HG03095 (cell line): ENCODE data around the gene EIF2S1.
"Not testable (repeated sequence)": the region's sequence is repeated elsewhere in the genome, so short reads cannot be mapped to it uniquely, and the experiment has no call there.

Source experiments
- ATAC-seq: cut with Tn5 transposase; IDR thresholded peaks from one replicate; pipeline ENCODE4 v1.9.1; 2021; ENCODE audit warnings: moderate library complexity; ENCODE audit not compliant: unreplicated experiment

Gene EIF2S1

GRCh38 chr14:67359775-67360469 lies at the start of gene EIF2S1, which contains the start of gene ATP6V1D:
EIF2S1 (plus strand) TSS chr14:67360328; CDS start chr14:67364768, 4,440 bp downstream.
ATP6V1D (minus strand) TSS chr14:67359804; CDS start chr14:67359698, 106 bp downstream.
- ATAC-seq, result peak; percentile 92

- ATAC-seq, result no peak
Measured at GRCh38 chr14:67311868-67312267, 48.3 kb upstream of the EIF2S1 start.

GRCh38 chr14:67313153-67313552 lies 47.0 kb upstream of the EIF2S1 start:
- no peak for ATAC-seq

- no peak for ATAC-seq
Measured at GRCh38 chr14:67317822-67318221, 42.3 kb upstream of the EIF2S1 start.

GRCh38 chr14:67319142-67319541 lies 41.0 kb upstream of the EIF2S1 start:
- no peak for ATAC-seq

- ATAC-seq, result not testable (repeated sequence)
Measured at GRCh38 chr14:67329666-67330065, 30.5 kb upstream of the EIF2S1 start.

GRCh38 chr14:67331368-67332125 lies 28.6 kb upstream of the EIF2S1 start:
- no peak for ATAC-seq

GRCh38 chr14:67332468-67332867 lies 27.7 kb upstream of the EIF2S1 start:
- ATAC-seq, result no peak

GRCh38 chr14:67335781-67336180 lies 24.3 kb upstream of the EIF2S1 start:
- ATAC-seq, result no peak

- ATAC-seq, result not testable (repeated sequence)
Measured at GRCh38 chr14:67341231-67341630, 18.9 kb upstream of the EIF2S1 start.

GRCh38 chr14:67343601-67344230 lies 16.4 kb upstream of the EIF2S1 start:
- no peak for ATAC-seq

- no peak for ATAC-seq
Measured at GRCh38 chr14:67345583-67345982, 14.5 kb upstream of the EIF2S1 start.

- ATAC-seq, result no peak
Measured at GRCh38 chr14:67352055-67352454, 8.1 kb upstream of the EIF2S1 start.

GRCh38 chr14:67357186-67357968 lies 2.8 kb upstream of the EIF2S1 start:
- ATAC-seq, result no peak

- no peak for ATAC-seq
Measured at GRCh38 chr14:67357969-67358354, 2.2 kb upstream of the EIF2S1 start.

GRCh38 chr14:67358924-67359774 lies 979 bp upstream of the EIF2S1 start:
- no peak for ATAC-seq

GRCh38 chr14:67360470-67361206 lies 510 bp downstream of the EIF2S1 start:
- peak; percentile 28 for ATAC-seq

- ATAC-seq, result no peak
Measured at GRCh38 chr14:67365476-67365875, 5.3 kb downstream of the EIF2S1 start.

- no peak for ATAC-seq
Measured at GRCh38 chr14:67370830-67371229, 10.7 kb downstream of the EIF2S1 start.
